GM18526 (cell line): ENCODE data around the gene KLF2.

Experiments used
- POLR2A ChIP-seq: IDR thresholded peaks from 3 replicates; pipeline ENCODE4 v1.6.1; 2011; ENCODE audit not compliant: insufficient read length; ENCODE audit errors: extremely low read depth

KLF2 gene

DNA sequence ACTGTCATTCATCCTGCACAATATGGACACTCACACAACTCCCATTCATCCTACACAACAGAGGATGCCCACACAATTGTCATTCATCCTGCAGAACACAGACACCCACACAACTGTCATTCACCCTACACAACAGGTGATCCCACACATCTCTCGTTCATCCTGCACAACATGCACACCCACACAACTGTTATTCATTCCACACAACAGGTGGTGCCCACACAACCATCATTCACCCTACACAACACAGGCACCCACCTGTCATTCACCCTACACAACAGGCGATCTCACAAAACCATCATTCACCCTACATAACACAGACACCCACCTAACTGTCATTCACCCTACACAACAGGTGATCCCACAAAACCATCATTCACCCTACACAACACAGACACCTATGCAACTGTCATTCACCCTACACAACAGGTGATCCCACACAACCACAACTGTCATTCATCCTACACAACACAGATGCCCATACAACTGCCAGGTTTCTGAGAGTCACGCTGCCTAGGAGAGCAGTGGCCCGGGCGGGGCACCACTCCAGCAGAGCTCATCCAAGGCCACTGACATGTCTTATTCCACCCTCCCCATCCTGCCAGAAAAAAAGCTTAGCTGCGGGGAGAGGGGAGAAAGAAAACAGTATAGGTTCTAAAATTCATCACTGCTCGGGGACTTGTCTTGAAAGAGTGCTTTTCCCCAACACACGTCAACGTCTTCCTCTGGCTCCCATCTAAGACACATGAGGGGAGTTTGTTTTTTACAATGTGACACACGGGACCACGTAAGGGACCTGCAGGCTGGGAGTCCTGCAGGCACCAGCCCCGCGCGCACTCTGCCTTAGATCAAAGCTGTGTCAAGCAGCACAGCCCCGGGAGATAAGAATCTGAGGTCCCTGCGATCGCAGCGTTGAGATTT, 44.0 kb downstream of the KLF2 start:
- no peak for TF ChIP-seq POLR2A

DNA sequence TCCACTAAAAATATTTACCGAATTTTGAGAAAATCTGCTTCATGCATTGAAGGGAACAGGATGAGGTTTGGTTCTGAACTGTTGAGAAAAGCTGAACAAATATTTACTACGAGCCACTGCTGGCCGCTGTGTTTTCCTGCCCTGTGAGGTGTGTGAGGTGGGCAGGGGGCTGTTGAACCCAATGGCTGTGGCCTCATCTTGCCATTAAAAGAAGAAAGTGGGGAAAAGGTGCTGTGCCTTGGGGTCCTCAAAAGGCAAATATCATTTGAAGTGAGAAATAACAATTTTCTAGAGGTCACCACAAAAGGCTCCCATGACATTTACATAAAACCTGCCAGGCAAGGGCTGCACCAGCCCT, 44.7 kb downstream of the KLF2 start:
- no peak for TF ChIP-seq POLR2A

DNA sequence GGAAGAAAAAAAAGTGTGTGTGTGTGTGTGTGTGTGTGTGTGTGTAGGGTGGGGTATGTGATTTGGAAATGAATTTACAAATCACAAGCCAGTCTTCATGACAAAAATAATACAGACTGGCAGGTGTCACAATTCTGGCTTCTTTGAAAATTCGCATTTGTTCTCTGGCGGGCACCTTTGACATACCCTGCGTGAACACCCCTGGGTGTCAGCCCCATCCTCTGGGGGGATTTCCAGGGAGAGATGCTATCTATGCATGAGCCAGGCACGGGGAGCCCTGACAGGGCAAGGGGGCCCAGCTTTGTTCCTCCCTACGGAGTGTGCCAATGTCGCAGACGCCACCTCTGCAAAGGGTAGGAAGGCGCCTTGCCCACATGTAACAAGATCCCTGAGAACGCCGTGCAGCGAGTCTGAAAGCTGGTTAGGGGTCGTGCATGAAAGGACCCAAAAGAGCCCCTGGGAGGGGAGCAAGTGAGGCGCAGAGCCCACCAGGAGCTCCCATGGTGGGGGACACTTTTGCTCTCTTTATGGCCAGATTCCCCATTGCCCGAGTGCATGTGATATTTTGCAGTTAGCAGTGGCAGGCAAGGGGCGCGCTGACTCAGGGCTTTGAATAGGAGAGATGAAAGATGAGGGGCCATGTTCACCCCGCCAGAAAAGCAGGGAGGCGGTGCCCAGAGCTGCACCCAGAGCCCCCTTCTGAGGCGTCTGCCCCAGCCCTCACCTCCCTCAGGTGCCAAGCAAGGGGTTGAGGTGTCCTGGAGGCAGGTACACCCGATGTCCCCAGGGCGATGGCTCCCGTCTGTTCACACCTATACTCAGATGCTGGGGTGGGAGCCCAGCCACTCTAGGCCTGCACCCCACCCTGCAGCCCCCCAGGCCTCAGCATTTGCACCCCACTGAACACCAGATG, 45.3 kb downstream of the KLF2 start:
- no peak for TF ChIP-seq POLR2A

DNA sequence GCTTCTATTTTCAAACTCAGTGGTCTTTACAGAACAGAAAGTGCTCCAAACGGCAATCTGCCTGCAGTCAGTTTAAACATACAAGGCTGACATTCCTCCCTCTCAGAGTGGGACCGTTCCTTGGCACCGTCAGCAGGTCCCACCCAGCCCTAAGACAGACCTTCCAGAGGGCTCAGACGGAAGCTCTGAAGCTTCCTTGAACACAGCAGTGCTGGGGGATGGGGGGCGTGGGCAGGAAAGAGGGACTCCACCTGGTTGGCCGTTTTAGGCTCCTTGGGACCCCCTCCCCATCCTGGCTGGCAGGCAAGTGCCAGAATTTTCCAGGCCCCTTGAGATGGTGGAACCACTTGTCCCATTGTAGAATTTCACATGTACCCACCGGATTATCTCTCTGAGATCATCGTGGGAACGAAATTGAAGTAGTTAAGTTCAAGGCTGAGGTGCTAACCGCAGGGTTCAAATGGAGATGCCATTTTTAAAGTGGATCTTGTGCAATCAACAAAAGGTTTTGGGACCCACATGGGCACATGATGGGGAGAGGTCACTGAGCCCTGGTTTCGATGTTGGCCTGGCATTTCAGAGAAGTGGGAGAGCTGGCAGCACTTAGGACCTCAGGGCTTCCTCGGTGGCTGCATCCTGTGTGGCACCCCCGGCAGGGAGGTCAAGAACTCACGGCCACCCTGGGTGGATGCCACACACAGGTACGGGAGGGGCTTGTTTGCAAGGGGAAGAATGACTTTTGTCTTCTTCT, 46.2 kb downstream of the KLF2 start:
- no peak for TF ChIP-seq POLR2A

DNA sequence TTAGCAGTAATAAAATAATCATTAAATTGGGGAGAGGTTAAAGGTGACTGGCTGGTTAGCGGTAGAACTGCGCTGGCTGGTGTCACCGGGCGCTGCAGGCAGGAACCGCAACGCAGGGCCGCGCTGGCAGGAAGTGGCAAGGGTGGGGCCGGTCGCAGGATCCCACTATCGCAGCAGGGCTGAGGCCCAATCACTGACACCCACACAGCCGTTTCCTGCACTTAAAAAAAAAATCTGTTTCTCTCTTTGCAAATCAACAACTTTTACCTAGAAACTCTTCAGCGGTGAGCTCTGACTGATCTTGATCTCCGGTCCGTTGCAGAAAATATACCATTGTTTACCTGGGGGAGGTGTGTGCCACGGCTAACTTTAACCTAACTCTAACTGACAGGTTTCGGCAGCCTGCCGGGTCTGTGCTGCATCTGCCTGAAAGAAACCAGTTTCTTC, 46.9 kb downstream of the KLF2 start:
- TF ChIP-seq POLR2A = peak; percentile 28

DNA sequence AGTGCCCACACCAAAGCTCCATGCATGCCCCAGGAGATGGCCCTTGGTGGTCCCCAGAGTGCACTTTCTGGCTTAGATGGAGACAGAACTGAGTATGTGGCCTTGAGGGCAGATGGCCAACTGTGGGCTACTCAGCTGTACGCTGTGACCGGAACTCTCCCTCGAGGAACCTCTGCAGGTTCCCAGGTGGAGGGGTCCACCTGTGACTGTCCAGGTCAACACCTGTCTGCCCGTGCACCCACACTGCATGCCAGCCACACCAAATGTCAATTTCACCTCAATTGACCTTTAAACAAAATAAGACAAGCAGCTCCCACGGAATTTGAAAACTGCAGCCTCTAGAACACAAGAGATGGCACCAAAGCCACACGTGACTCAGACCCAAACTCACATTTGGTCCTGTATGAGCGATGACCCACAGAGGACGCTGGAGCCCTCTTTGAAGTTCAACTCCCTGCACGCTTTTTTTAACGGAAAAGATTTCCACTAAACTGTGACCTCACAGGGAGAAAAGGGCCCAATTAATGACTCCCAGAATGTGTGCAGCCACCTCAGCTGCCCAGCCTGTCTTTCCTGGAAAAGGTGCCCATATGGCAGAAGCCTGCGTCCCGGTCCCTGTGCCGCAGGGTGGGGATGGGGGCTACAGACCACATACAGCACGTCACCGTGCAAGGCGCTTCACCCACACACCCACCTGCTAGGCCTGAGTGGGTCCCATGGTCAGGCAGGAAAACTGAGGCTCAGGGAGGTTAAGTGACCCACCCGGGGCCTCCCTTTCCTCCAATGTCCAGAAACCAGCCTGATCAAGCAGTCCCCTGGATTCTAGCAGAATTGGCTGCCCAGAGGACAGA, 47.7 kb downstream of the KLF2 start:
- TF ChIP-seq POLR2A = no peak

DNA sequence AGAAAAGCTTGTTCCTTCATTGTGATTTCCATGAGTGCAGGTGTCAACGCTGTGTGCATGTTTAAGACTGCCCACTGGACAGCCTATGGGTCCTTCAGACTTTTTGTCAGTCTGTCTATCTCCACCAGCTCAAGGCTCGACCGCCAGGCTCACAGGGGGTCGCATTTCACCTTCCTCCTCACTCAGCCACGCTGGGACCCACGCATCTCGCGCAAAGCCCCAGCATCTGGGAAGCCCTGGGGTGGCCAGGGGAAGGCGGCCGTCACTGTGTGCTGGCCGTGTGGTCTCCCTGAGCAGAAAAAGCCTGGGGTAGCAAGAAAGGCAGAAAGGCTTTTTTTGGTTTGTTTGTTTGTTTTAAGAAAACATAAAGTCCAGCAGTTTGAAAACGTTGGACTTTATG, 48.5 kb downstream of the KLF2 start:
- no peak for TF ChIP-seq POLR2A

DNA sequence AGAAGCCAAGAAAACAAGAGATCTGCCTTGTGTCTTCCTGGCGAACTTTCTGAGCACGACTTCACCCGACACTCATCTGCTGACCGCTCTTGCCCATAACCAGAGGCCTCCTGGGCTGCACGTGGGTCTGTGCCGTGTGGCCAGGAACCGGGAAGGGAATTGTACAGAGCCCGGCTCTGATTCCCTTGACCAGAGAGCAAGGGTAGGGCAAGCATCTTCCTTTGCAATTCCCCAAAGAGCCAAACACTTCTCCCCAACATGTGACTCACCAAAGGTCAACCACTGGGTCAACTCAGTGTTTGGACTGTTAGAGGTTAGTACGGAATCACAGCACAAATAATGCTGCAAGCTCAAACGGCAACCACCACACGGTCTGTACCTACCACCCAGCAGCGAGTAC, 48.9 kb downstream of the KLF2 start:
- no peak for TF ChIP-seq POLR2A

DNA sequence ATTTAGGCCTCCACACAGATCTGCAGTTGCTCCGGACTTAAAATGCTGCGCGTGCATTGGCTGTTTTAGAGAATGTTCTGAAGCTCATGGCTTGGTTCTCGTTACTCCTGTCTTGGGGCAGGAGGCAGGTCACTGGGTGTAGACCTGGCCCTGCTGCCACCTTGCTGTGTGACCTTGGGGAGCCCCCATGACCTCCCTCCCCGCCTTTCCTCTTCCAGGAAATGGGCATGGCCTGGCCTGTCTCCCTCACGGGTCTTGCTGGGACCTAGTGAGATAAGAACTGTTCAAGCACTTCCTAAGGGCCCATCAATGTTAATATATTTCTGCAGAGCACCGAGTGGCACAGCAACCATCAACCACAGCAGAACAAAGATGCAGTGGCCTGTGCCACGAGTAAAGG, 49.4 kb downstream of the KLF2 start:
- TF ChIP-seq POLR2A = no peak

DNA sequence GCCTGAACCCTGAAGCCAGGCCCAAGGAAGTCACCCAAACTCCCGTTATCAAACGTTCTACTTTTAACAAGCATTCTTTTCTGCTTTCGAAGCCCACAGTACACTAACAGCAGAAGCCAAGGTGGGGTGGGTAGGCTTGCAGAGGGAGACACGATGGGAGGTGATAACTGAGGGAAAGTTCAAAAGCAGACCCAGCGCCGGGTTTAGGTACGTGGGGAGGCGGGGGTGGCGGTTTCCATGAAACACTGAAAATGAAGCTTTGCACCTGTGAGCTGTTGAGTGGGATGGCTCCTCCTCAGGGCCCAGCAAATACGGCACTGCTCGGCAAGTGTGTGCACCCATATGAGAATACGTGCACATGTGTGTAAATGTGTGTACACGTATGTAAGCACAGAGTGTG, 49.8 kb downstream of the KLF2 start:
- TF ChIP-seq POLR2A = no peak

DNA sequence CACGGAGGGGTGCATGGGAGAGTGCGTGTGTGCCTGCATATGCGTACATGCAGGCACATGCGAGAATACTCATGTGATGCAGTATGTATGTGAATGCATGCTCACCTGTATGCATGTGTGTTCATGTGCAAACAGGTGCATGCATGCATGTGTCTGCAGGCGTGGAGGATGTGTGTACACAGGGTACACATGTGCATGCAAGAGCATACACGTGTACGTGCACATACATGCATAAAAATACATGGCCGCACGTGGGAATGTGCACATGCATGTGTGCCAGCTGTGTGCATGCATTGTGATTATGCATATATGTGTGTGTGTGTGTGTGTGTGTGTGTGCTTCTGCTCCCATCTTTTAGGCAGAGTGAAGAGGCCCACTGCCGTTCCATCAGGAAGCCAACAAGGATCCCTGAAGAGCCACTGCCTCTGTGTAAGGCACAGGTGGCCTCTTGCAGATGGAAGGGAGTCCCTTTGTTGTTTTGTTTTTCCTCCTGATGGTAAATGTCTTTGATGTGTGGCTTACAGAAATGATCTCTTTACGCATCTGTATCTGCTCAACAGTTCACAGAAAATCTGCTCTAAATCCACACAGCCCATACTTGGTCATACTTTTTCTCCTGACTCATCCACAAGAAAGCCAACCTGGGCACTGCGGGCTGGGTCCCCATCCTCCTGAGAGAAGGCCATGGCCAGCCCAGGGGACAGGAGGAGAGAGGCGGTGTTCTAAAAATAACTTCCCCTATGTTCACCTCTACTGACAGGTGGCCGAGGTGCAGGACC, 50.7 kb downstream of the KLF2 start:
- TF ChIP-seq POLR2A = no peak

DNA sequence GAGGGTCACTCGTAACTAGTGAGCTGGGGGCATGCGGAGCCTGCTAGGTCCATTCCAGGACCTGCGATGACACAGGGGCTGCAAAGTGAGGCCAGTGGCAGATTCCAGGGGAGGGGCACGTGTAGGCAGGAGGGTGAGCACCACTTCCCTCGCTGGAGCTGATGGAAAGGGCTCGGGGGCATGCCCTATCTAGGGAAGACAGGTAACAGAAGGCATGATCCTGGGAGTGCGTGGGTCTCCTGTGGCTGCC, 51.2 kb downstream of the KLF2 start:
- no peak for TF ChIP-seq POLR2A

DNA sequence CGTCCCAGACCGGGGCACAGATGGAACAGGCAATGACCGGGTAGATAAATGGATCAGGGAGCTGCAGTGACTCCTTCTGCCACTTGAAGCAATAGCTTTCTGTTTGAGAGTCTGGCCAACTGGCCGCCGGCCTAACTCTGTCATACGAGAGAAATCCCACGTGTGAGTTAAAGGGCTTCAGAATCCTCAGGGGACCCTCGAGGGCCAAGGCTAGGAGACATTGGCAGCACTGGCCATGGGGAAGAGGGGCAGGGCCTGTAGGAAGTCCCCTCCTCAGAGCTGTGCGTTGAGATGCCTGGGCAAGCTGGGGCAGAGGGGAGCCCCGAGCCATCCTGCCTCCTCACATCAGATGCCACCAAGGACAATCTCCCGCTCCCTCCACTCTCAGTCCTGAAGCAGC, 51.6 kb downstream of the KLF2 start:
- no peak for TF ChIP-seq POLR2A

DNA sequence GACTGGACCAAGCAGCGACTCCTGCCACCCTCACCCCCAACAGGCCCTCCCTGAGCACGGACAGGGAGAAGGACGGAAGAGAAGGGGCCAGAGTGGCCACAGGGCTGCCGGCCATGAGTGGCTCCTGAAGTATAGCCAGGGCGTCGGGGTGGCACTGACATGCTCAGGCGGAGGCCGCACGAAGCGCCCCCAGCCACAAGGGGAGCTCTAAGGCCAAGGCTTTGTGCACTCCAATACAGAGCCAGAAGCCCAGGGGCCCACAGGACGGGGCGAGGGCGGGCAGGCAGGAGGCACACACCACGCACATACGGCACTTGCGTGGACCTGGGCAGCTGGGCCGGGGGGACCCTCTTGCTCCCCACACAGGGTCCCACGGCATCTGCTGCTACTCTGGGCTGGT, 52.0 kb downstream of the KLF2 start:
- TF ChIP-seq POLR2A = no peak
